ENCODE results near the gene DDO.
"Not testable (repeated sequence)": the region's sequence is repeated elsewhere in the genome, so short reads cannot be mapped to it uniquely, and the experiment has no call there.

The DDO gene

GRCh38 chr6:110367825-110368224 is 47.5 kb downstream of the DDO start:
- no peak for DNase-seq (ENCODE audit: low read depth)

DNA sequence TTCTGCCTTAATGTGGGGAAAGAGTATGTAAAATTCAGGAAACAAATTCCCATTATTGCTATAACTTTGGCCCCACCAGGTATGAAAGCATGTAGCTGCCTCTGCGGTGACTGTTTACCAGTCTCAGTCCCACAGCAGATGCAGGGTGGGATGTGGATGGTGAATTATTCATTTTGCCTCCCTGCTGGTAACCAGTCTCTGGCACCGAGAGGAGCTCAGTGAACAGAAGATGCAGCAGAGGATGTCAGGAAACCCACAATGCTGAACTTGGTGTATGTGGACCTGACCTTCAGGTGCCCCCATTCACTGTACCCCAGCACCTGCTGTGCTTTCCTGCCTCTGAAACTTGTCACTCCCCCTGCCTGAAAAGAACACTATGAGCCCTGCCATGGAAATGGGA is 48.4 kb downstream of the DDO start:
- DNase-seq (ENCODE audit: low read depth): no peak

- DNase-seq (ENCODE audit: low read depth): no peak
These were observed 49.1 kb downstream of the DDO start for GRCh38 chr6:110366256-110366655.

DNA sequence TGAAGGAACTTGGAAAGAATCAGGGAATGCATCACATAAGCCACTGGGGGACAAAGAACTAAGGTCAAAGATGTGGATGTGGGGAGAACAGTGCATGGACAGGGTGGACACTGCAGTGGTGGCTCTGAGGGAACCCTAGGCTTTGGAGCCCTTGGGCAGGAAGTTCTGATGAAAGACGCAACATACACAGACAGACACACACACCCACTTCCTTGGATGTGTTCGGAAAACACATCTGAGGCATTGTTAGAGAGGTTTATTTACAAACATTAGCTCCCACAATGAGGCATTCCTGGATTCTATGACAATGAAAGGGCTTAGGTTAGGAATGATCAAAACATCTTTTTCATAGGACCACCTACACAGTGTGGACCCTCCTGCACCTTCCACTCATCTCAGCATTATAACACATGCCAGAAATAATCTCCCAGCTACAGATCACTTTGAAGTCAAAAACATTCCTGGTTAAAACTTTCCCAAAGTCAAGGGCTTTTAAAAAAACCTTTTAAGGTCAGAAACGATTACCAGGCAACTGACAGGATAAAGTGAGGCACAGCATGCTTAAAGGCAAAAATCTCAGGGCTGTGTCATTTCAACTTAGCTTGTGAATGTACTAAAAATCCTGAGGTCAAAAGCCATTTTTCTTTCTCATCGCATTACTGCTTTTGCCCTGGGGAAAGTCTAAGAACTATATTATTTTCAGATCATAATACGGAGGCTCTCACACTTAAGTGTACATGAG is 50.8 kb downstream of the DDO start:
- no peak for DNase-seq (ENCODE audit: low read depth)

DNA sequence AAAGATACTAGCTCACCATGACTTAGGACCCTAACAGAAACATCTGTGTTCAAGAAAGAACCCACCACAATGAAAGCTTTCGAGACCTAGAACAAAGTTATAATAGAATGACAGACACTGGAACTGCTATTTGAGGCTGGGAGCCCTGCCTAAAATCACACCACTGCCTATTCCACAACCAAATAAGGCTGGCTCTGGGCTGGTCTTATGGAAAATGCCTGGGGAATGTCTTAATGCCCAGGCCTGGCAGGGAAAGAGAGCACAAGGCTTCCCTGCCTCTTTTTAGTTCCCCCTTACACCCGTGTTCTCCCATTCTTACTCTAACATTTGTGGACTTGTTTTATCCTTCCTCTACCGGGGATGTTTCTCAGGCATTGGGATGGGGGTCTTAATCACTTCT is 51.6 kb downstream of the DDO start:
- no peak for DNase-seq (ENCODE audit: low read depth)

GRCh38 chr6:110360676-110361075 is 54.7 kb downstream of the DDO start:
- no peak for DNase-seq (ENCODE audit: low read depth)

DNA sequence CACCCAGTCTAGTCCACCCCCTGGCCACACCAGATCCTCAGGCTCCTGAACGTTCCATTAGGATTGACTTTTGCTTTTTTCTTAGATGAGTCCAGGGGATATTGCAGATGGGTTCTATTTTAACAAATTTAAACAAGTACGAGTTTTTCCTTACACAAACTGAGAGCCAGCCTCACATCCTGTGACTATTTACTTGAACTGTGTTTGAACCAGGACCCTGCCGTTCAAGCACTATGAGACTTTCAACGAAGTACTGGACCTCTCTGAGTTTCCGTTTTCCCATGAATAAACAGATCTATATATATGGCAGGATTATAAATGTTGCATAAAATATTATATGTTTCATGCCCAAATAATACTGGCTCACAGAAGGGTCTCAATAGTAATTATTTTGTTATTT is 55.8 kb downstream of the DDO start:
- no peak for DNase-seq (ENCODE audit: low read depth)

DNA sequence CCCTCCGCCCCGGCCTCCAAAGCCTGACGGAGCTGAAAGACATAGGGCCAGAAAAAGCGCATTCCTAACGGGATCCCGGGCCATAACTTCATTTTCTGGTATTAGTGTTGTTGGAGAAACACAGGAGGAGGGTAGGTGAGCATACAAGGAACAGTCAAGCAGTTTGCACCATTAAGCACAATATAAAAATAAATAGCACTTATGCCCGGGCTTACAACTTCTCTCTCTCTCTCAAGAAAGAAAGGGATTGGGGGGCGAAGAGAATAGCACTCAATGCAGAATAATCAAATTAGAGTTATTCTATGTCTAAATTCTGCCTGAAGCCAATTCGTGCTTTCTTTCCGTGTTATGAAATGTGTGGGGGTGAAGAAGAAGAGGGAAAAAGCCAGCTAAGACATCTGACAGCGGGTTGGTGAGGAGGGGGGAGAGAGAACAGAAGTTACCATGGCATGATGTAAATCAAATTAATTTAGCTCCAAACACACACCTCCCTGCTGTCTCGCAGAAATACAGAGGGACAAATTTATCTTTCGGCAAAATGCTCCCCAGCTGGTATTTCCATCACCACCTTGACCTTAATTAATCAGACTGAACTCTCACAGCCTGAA is 56.7 kb downstream of the DDO start:
- DNase-seq (ENCODE audit: low read depth): no peak

DNA sequence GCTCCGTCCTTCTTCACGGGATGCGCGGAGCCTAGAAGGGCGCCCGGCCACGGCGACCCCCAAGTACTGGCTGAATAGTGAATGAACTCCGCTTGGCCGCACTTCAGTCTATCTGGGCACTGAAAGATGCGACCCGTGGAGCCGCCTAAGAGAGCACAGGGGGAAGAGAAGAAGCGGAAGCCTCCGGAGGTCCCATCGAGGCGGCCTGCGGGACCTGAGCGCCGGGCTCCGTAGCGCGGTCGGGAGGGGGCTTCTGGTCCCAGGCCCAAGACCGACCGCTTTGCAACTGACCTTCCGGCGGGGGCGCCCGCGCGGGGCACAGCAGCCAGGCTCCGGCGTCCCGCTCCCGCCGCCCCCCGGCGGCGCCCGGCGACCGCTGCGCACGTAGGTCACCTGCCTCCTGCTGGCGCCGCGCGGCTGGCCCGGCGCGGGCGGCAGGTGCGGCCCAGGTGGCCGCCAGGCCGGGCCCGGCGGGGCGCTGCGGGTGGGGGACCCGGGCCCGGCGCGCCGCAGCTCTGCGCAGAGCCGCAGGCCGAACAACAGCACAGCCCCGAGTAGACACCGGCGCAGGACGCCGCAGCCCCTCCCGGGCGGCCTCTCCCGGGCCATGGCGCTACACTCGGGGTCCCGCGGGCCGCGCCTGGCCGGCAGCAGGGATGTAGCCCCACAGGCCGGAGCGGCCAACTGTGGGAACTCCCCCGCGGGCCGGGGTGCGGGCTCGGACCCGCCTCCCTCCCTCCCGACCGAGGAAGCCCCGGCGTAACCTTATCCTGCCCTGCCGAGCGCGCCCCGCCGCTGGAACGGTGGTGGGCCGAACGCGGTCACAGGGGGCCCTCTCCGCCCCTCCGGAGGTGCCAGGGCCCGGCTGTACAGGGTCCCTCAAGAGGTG is 57.5 kb downstream of the DDO start, which contains the start of gene METTL24:
METTL24 (minus strand) TSS at position 686 of the 889 bp plus-strand sequence; CDS start at position 609, 77 bp downstream.
- no peak for DNase-seq (ENCODE audit: low read depth)

- DNase-seq (ENCODE audit: low read depth): no peak
These were observed 58.1 kb downstream of the DDO start for GRCh38 chr6:110357298-110357663.

- DNase-seq (ENCODE audit: low read depth): no peak
These were observed 58.6 kb downstream of the DDO start for GRCh38 chr6:110356778-110357177.

DNA sequence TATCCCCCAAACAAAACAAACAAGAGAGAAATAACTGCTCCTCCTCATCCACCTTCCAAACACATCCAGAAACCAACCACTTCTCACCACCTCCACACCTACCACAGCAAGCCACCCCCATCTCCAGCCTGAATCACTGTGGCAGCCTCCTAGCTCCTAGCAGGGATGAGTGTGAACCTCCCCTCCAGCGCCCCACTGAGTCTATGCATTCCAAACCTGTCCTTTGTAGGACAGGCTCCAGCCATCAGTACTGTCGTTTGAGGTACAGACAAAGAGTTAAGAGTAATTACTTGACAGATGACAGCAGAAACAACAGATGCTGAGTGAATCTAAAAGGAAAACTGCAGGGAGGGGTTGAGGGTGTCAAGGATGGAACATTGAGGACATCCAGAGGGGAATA is 59.6 kb downstream of the DDO start:
- no peak for DNase-seq (ENCODE audit: low read depth)

GRCh38 chr6:110355022-110355421 is 60.4 kb downstream of the DDO start:
- DNase-seq (ENCODE audit: low read depth): no peak

GRCh38 chr6:110354153-110354552 is 61.2 kb downstream of the DDO start:
- DNase-seq (ENCODE audit: low read depth): no peak

DNA sequence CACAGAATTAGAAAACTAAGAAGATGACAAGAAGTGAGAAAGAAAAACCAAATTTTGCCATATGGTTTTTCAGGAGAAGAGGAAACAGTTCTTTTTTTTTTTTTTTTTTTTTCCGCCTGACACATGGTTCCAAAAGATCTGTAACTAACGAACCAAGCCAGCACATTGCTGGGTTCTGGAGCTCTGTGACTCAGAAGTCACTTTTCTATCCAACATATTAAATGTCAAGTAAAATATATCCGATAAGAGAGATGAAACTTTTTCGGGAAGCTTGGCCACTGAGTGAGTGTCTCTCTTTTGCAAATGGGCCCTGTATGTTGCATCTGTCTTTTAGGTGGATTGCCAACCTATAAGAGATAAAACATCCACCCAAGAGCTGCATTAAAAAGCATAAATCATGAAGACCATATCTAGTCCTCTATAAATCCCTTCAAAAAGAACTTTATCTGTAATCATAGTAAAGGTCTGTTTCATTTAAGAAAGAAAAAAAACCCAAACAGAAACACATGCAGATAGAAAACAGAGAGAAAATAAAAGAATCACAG is 61.8 kb downstream of the DDO start:
- no peak for DNase-seq (ENCODE audit: low read depth)

DNA sequence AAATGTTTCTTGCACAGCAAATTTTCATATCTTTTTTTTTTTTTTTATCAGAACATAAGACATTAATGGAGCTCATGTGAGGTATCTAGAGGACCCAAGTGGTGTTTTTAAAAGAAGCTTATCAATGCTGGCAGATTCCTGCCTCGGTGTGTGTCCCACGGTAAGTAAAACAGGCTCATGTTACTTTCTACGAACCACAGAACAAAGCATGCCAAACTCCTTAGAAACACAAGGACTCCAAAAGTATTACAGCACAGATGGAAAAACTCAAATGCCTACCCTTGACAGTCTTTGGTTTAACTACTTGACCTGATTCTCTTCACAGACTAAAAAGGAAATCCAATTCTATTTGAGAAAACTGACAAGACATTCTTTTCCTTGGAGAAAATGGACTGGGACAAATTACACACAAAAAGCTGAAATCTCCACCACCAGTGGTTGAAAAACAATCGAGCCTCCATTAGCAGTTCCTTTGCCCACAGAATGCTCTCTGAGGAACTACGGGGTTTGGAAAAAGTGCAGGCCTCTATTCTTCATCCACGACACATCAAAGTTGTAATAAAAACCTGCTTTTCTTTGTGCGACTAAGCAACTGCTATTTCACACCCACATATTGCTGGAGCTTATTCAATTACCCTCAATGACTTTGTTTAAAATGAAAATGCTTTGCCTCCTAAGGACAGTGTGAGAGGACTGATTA is 62.7 kb downstream of the DDO start:
- no peak for DNase-seq (ENCODE audit: low read depth)

- no peak for DNase-seq (ENCODE audit: low read depth)
These were observed 63.4 kb downstream of the DDO start for GRCh38 chr6:110351986-110352385.

GRCh38 chr6:110351546-110351945 is 63.8 kb downstream of the DDO start:
- DNase-seq (ENCODE audit: low read depth): no peak

DNA sequence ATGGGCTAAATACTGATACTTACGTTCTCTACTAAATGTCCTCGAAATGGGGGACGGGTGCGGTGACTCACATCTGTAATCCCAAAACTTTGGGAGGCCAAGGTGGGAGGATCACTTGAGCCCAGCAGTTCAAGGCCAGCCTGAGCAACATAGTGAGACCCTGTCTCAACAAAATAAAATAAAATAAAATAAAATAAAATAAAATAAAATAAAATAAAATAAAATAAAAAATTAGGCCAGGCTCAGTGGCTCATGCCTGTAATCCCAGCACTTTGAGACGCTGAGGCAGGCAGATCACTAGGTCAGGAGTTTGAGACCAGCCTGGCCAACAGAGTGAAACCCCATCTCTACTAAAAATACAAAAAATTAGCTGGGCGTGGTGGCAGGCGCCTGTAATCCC is 64.8 kb downstream of the DDO start:
- not testable (repeated sequence) for DNase-seq (ENCODE audit: low read depth)

GRCh38 chr6:110348961-110349690 is 66.2 kb downstream of the DDO start:
- DNase-seq (ENCODE audit: low read depth): no peak

DNA sequence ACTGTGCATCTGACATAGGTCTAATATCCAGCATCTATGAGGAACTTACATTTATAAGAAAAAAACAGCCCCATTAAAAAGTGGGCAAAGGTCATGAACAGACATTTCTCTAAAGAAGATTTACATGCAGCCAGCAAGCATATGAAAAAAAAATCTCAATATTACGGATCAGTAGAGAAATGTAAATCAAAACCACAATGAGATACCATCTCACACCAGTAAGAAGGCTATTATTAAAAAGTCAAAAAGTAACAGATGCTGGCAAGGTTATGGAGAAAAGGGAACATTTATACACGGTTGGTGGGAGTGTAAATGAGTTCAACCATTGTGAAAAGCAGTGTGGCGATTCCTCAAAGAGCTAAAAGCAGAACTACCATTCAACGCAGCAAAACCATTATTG is 70.3 kb downstream of the DDO start:
- no peak for DNase-seq (ENCODE audit: low read depth)
